Measurements from ENCODE around the gene ARL6IP5.

ARL6IP5 gene

GRCh38 chr3:69085833-69086722 lies 1.3 kb downstream of the ARL6IP5 start:
- ATAC-seq: peak; percentile 30
- DNase-seq: peak; percentile 87

GRCh38 chr3:69087030-69087791 lies 2.5 kb downstream of the ARL6IP5 start:
- ATAC-seq (no peak), DNase-seq (no peak)

DNA sequence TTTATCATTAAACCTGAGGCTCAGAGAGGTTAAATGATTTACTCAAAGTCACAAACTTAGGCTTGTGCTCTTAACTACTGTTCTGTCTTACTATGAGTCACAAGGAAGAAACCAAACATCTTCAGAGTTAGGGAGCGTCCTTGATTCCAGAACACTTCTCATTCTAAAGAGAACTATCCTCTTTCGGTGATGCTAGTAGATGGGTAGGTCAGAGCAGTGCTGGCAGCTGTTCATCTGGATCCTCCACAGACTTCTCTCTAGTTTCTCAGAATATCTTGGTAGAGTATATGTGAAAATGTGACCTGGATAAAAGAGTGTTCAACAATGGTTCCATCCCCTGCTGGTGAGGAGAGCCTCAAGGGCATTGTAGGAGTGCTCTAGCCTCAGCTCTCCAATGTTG lies 3.3 kb downstream of the ARL6IP5 start:
- ATAC-seq (peak; percentile 17), DNase-seq (no peak)

- ATAC-seq (no peak), DNase-seq (no peak)
Observed at GRCh38 chr3:69090021-69090420, 5.3 kb downstream of the ARL6IP5 start.

- ATAC-seq (no peak), DNase-seq (no peak)
Observed at GRCh38 chr3:69091389-69092029, 6.8 kb downstream of the ARL6IP5 start.

DNA sequence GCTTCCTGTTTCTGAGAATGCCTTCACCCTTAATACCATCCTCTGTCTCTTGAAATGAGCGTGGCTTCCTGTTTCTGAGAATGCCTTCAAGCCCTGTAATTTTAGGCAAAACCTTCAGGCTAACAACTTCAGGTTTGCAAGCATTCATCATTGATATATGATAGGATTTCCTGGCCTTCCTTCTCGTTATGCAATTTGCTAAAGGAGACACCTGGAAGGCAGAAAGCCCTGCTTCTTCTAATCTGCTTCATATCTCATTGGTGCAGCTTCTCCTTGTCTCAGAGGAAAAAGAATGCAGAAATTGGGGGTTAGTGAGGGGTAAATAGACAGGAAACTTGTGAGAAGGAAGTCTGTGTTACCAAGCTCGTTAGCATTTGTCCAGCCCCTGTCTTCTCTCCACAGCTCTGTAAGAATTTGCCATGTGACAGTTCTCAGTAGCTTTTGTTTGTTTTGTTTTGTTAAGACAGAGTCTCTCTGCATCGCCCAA lies 7.3 kb downstream of the ARL6IP5 start:
- ATAC-seq (no peak), DNase-seq (no peak)

- peak; percentile 75 for ATAC-seq
Observed at GRCh38 chr3:69094467-69095205, 9.9 kb downstream of the ARL6IP5 start.

GRCh38 chr3:69095636-69096035 lies 10.9 kb downstream of the ARL6IP5 start:
- no peak for DNase-seq
- ATAC-seq: no peak

More at GRCh38 chr3:69094467-69095205, 9.9 kb downstream of the ARL6IP5 start:
- no peak for DNase-seq

- ATAC-seq (no peak), DNase-seq (no peak)
Observed at GRCh38 chr3:69096299-69096698, 11.6 kb downstream of the ARL6IP5 start.

DNA sequence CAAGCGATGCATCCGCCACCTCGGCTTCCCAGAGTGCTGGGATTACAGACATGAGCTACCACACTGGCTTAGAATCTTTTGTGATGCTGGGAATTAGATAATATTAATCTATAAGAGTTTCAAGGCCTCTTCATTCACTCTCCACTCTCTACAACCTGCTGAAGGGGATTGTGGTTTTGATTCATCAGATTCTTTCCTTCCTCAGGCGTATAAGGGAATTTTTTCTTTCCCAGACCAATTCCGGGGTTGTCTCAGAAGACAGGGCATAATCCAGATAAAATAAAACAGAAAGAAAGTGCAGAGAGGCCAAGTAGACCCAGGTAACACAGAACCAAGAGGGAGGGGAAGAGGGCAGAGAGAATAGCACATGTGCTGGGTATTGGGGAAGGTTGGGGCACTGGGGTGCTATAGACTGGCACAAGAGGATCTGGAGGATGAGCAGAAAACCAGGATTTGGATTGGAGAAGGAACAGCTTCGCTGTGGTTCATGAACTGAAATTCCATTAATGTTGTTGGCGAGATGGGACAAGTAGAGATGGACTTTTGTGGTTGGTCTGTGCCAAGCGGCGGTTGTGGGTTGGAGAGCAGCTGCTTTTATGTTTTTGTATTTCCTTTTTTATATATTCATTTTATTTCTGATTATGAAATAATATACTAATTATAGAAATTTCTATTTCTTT lies 12.8 kb downstream of the ARL6IP5 start:
- DNase-seq (no peak), ATAC-seq (no peak)

DNA sequence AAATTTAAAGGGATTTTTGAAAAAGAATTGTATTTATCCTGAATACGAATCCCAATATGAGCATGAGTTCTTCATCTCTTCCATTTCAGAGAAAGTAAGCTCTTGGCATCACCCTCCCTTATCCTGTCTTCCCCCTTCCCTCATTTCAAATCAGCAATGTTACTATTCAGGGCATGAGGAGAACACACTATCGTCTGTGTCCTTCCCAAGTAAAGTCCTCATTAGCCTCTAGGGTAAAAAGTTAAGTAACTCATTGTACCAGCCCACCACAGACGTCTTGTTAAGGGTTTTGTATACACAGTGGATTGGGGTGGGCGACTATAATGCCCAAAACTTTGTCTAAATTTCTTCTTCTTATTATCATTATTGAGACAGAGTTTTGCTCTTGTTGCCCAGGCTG lies 14.8 kb downstream of the ARL6IP5 start:
- ATAC-seq (no peak), DNase-seq (no peak)

- no peak for ATAC-seq
- no peak for DNase-seq
Observed at GRCh38 chr3:69102384-69102783, 17.6 kb downstream of the ARL6IP5 start.

DNA sequence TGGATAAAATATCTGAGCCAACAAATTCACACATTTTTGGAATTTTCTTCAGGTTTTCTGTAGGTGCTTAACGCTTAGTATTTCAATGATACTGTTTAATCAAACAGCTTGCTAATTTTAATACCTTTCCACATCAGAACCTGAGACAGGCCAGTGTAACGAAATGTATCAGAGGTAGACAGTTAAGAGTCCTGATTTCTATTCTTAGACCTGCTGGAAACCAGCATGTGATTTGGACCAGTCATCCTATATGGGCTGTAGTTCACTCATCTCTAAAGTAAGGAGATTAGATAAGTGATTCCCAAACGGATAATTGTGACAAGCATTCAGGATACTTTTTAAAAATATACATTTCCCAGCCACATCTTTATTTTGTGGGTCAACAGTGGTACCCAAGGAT lies 18.4 kb downstream of the ARL6IP5 start:
- ATAC-seq (no peak), DNase-seq (no peak)

DNA sequence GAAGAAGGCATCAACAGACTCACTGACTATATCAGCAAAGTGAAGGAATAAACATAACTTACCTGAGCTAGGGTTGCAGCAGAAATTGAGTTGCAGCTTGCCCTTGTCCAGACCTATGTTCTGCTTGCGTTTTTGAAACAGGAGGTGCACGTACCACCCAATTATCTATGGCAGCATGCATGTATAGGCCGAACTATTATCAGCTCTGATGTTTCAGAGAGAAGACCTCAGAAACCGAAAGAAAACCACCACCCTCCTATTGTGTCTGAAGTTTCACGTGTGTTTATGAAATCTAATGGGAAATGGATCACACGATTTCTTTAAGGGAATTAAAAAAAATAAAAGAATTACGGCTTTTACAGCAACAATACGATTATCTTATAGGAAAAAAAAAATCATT lies 19.8 kb downstream of the ARL6IP5 start:
- DNase-seq (no peak), ATAC-seq (no peak)

GRCh38 chr3:69105320-69105719 lies 20.6 kb downstream of the ARL6IP5 start:
- DNase-seq: no peak
- no peak for ATAC-seq

GRCh38 chr3:69107841-69108240 lies 23.1 kb downstream of the ARL6IP5 start:
- no peak for DNase-seq
- no peak for ATAC-seq

GRCh38 chr3:69108811-69109210 lies 24.1 kb downstream of the ARL6IP5 start:
- no peak for DNase-seq
- ATAC-seq: no peak

GRCh38 chr3:69110941-69111546 lies 26.3 kb downstream of the ARL6IP5 start:
- ATAC-seq (no peak), DNase-seq (no peak)

DNA sequence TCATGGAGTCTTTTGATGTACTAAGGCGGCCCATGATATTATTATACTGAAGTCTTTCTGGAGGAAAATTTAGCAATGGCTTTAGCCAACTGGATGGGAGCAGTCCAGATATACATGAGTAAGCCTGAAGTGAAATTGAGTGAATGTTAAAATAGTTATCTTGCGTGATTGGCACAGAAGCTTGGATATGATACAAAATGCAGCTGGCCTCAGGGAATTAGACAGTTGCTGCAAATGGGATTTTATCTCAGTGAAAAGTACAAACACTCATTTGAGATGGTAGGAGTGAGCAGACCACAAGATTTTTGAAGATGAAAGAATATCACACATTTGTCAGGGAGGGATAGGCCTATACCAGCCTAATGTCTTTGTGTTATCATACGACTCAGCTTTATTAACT lies 28.8 kb downstream of the ARL6IP5 start:
- DNase-seq: no peak
- ATAC-seq: peak; percentile 48

DNA sequence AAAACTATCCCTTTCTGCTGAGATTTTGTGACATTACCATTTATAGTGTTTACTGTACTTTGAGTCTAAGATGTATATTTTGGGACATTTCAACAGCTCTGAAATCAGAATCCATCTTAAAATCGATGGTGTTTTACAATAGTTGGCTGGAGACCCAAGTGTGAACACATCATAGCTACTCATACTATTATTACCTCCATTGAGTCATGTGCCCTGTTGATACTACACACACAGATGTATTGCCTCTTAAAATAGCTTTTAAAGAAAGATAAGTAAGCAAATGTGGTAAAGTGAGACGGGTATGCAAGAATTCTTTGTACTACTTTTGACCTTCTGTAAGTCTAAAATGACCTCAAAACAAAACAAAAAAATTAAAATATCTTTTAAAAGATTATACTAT lies 31.0 kb downstream of the ARL6IP5 start:
- DNase-seq (no peak), ATAC-seq (no peak)

DNA sequence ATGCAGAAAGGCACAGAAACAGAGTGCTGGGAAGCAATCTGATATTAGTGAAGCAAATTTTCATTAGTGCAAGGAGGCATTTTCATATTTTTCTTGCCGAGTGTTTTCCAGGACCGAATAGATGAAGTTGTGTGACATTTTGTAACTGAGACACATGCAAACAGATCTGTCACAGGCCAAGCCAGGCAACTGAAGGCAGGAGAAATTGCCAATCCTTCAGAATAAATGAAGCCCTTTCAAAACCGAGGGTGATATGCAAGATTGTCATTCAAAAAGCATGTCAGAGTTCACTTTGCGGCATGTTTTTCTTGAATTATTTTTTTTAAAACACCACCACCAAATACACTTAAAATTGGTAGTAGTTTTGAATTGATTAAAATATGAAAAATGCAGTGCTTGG lies 31.4 kb downstream of the ARL6IP5 start:
- ATAC-seq: no peak

More for the DNA sequence above, 31.4 kb downstream of the ARL6IP5 start:
- no peak for DNase-seq
